Measurements from ENCODE around the gene NARF. TPM values are rescaled to one million over a fixed set of nuclear protein-coding genes. Genes with fewer than 3 reads are reported as not detected.

The NARF gene
- polyA plus RNA-seq, 1 experiment = 76.1 TPM

DNA sequence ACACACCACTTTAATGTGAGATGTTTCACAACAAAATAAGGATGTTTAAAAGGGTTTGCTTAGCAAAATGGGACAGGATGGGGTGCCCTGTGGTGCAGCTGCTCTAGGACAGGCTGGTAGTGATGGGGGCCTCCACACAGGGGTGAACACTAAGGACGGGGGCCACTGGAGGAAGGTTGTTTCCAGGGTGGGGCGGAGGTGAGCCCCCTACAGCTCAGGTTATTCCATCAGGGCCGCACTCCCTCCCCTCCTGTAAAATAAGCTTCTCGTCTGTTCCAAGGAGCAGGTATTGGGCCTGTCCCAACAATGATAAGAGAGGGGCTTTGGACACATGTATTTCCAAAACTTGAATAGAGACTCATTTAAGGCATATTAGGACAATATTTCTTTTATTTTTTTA lies 42.3 kb upstream of the NARF start:
- no peak overlapping the region for H3K4me3 ChIP-seq (ENCODE audit: low read depth, low read length)
- H3K27me3 ChIP-seq (ENCODE audit: control insufficient read depth, insufficient read depth, low read length) = no peaks in the 10 kb centered on the region
- H3K9me3 ChIP-seq (ENCODE audit: control insufficient read depth, insufficient read depth, low read length) = no peaks in the 10 kb centered on the region; the same call in 1 of the 2 replicates
- CTCF ChIA-PET = interaction anchor here (0.9 kb wide), 1 partner anchor 66 kb away, joined by 4 read pairs; no protein-coding TSS in a partner anchor
- TF ChIP-seq, protein P1, sequence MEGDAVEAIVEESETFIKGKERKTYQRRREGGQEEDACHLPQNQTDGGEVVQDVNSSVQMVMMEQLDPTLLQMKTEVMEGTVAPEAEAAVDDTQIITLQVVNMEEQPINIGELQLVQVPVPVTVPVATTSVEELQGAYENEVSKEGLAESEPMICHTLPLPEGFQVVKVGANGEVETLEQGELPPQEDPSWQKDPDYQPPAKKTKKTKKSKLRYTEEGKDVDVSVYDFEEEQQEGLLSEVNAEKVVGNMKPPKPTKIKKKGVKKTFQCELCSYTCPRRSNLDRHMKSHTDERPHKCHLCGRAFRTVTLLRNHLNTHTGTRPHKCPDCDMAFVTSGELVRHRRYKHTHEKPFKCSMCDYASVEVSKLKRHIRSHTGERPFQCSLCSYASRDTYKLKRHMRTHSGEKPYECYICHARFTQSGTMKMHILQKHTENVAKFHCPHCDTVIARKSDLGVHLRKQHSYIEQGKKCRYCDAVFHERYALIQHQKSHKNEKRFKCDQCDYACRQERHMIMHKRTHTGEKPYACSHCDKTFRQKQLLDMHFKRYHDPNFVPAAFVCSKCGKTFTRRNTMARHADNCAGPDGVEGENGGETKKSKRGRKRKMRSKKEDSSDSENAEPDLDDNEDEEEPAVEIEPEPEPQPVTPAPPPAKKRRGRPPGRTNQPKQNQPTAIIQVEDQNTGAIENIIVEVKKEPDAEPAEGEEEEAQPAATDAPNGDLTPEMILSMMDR (IDR thresholded peaks at IDR 0.05; ENCODE audit: low read depth, low read length) = no peak
- no peak for DNase-seq (ENCODE audit: low read depth, low spot score)
- H3K27ac ChIP-seq (ENCODE audit: low read depth, low read length) = no peak overlapping the region
- POLR2A ChIA-PET = no interaction called here

DNA sequence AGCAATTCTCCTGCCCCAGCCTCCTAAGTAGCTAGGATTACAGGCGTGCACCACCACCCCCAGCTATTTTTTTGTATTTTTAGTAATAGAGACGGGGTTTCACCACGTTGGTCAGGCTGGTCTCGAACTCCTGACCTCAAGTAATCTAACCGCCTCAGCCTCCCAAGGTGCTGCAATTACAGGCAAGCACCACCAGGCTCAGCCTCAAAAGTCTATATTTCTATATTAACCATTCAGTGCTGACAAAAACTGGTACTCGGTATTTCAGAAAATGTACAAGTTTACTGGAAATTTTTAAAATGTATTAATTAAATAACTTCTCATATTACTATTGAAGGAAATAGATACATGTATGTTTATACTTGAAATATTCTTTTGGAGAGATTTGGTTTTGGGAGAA lies 41.8 kb upstream of the NARF start:
- no peak for DNase-seq (ENCODE audit: low read depth, low spot score)
- TF ChIP-seq, protein P1 (IDR thresholded peaks at IDR 0.05; ENCODE audit: low read depth, low read length) = peak; percentile 26; the same call in 1 of the 2 replicates
- no peaks in the 10 kb centered on the region; the same call in 1 of the 2 replicates for H3K9me3 ChIP-seq (ENCODE audit: control insufficient read depth, insufficient read depth, low read length)
- no peak overlapping the region for H3K4me3 ChIP-seq (ENCODE audit: low read depth, low read length)
- CTCF ChIA-PET = interaction anchor here (0.7 to 1.1 kb wide), 3 partner anchors 66 to 180 kb away, joined by 3 to 5 read pairs (median 4); no protein-coding TSS in a partner anchor
- no peaks in the 10 kb centered on the region for H3K27me3 ChIP-seq (ENCODE audit: control insufficient read depth, insufficient read depth, low read length)
- H3K27ac ChIP-seq (ENCODE audit: low read depth, low read length) = no peak overlapping the region
- POLR2A ChIA-PET = no interaction called here

DNA sequence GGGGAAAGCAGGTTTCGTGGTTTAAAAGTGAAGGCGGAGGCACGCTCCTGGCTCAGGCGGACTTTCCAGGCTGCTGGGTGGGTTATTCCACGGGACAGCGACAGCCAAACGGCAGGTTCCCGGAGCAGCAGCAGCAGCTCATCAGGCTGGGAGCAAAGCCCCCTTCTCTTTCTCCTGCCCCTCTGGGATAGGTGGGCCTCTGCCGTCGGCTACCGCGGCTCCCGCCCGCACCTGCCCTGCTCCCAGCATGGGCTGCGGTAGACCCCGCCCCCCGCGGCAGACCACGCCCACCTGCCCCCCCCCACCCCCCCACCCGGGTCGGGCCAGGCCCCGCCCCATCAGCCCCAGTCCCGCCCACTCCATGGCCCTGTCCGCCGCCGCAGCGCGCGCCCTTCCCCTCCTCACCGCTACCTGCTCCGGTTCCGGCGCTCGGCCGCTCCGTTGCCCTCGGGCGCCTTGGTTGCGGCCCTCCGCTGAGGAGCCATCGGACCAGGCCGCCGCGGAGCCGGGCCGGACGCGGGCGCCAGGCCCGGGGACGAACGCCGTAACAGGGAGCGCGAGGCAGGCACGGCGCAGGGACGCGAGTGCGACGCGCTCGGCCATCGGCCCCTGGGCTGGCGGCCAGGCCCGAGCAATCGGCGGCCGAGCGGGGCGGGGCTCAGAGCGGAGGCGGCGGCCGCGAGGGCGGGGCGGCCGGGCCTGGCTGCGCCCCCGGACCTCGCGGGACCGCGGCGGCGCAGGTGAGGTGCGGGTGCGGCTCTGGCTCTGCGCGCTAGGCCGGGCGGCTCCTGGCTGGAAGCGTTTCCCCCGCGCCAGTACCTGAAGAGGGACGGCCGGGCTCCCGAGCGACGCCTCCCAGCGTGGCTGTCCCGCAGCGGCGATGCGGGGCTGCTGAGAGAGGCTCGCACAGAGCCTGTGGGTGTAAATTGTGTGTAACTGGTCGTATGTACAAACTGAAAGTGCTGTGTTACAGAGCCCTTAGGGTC lies 40.2 kb upstream of the NARF start, which contains the start of the genes HEXD and OGFOD3:
Gene HEXD, plus strand, starts transcription at position 347 of the 986 bp plus-strand sequence. CDS start 1,453 bp downstream, outside the sequence.
Gene OGFOD3, minus strand, starts transcription at position 586 of the 986 bp plus-strand sequence. Its CDS starts 101 bp downstream, at position 485.
- Histone ChIP-seq H3K27me3 (ENCODE audit: control insufficient read depth, insufficient read depth, low read length) (no peaks in the 10 kb centered on the region), H3K9me3 (ENCODE audit: control insufficient read depth, insufficient read depth, low read length) (peaks cover 13% of the 10 kb centered on the region), H3K27ac (ENCODE audit: low read depth, low read length) (no peak within 1 kb of the TSS), H3K4me3 (ENCODE audit: low read depth, low read length) (peak within 1 kb of the TSS; percentile 82)
- TF ChIP-seq, protein P1 (IDR thresholded peaks at IDR 0.05; ENCODE audit: low read depth, low read length) = no peak
- ChIA-PET POLR2A (interaction anchor here (0.5 kb wide), 1 partner anchor 11 kb away, joined by 3 read pairs; no protein-coding TSS in a partner anchor), CTCF (interaction anchor here (1.1 kb wide), 1 partner anchor 136 kb away, joined by 3 read pairs; no protein-coding TSS in a partner anchor)
- no peak for DNase-seq (ENCODE audit: low read depth, low spot score)

DNA sequence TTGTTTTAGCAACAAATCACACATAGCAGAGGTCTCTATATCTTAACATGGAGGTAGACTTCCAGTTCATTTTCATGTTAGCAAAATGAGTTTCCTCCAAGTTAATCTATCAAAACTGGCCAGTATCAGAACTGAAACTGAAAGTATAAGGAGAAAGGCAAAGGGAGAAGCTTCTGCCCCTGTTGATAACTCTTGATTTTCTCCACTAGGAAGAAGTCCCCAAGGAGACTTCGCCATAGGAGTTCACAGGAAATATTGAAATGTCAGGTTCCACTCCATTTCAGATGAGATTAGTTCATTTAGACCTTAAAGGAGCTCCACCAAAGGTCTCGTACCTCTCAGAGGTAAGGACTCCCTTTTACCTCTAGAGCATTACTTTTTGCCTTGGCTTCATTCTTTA lies 39.0 kb upstream of the NARF start:
- ChIA-PET CTCF (interaction anchor here (0.5 kb wide), 1 partner anchor 75 kb away, joined by 4 read pairs; no protein-coding TSS in a partner anchor), POLR2A (no interaction called here)
- Histone ChIP-seq H3K9me3 (ENCODE audit: control insufficient read depth, insufficient read depth, low read length) (peaks cover 17% of the 10 kb centered on the region), H3K4me3 (ENCODE audit: low read depth, low read length) (peak overlapping the region; percentile 82), H3K27me3 (ENCODE audit: control insufficient read depth, insufficient read depth, low read length) (no peaks in the 10 kb centered on the region), H3K27ac (ENCODE audit: low read depth, low read length) (no peak overlapping the region)
- no peak for DNase-seq (ENCODE audit: low read depth, low spot score)
- TF ChIP-seq, protein P1 (IDR thresholded peaks at IDR 0.05; ENCODE audit: low read depth, low read length) = no peak
